HCT116 (cell line): ENCODE measurements around the gene CUEDC2. TPM values are rescaled to one million over a fixed set of nuclear protein-coding genes. Genes with fewer than 3 reads are reported as not detected.

Experiments
- ATAC-seq: fragments of 200-7000 bp; cut with Tn5 transposase; 2 replicates; pipeline ENCODE4 v1.9.1; 2020; ENCODE audit warnings: mild to moderate bottlenecking, moderate library complexity
- BruUV-seq: library from RNA; stranded (reverse); fragments of 400-500 nt; replicated peaks from 2 replicates; lab custom pipeline; 2021; lab: Mats Ljungman, UMichigan
- CTCF ChIA-PET: fragments of 300-600 bp; sonication (Branson Sonifier 250); formaldehyde crosslinking; loops from one replicate; lab custom pipeline; 2021; ENCODE audit warnings: antibody characterized with exemption; lab: Charles Lee
- POLR2A ChIA-PET: fragments of 300-600, 350-600 bp; sonication (Branson Sonifier 250); formaldehyde crosslinking; loops from one replicate; lab custom pipeline; 2021; ENCODE audit warnings: antibody characterized with exemption; lab: Charles Lee
- RAD21 ChIA-PET, 2 experiments: fragments of 300-600 bp; sonication (Branson Sonifier 250); formaldehyde crosslinking; loops; one replicate each; lab custom pipeline; 2023; ENCODE audit warnings: low total read pairs in 2 of 2; ENCODE audit not compliant: uncharacterized antibody in 2 of 2, unreplicated experiment in 2 of 2, low non-redundant PET in 1 of 2; lab: Charles Lee
- DNase-seq: peaks from one replicate; pipeline ENCODE4 v3.0.0-alpha.2; 2010; ENCODE audit warnings: low read depth, low spot score
- H2AFZ ChIP-seq: fragments of 200-600 bp; shearing (Covaris generic), sonication (generic); 2 replicates; pipeline ENCODE4 v1.6.1; 2017; ENCODE audit warnings: low read depth, mixed run types, mixed read lengths, antibody characterized with exemption, low read length; ENCODE audit not compliant: poor library complexity, severe bottlenecking
- H3K27ac ChIP-seq: 2 replicates; pipeline ENCODE4 v1.5.1; 2012; ENCODE audit warnings: low read depth, low read length
- H3K27me3 ChIP-seq: fragments of 200-600 bp; sonication (generic); 2 replicates; pipeline ENCODE4 v1.6.1; 2016; ENCODE audit warnings: mixed run types, low read length, mixed read lengths; ENCODE audit not compliant: insufficient read depth
- H3K36me3 ChIP-seq, 2 experiments: fragments of 200-500 bp in 1 of 2; fragments of 200-600 bp in 1 of 2; sonication (Bioruptor generic) in 1 of 2; sonication (generic) in 1 of 2; 2 replicates each; pipeline versions ENCODE4 v1.5.1 to v1.6.1; 2014 to 2016; ENCODE audit warnings: low read length in 2 of 2, inconsistent platforms in 1 of 2, mixed read lengths in 1 of 2, mixed run types in 1 of 2; ENCODE audit not compliant: insufficient read depth in 2 of 2, control insufficient read depth in 1 of 2
- H3K4me1 ChIP-seq, 2 experiments: fragments of 200-600 bp in 1 of 2; sonication (generic) in 1 of 2; 2 replicates each; pipeline versions ENCODE4 v1.5.1 to v1.6.1; 2012 to 2017; ENCODE audit warnings: low read length in 2 of 2, inconsistent platforms in 1 of 2, mild to moderate bottlenecking in 1 of 2, mixed read lengths in 1 of 2, mixed run types in 1 of 2, moderate library complexity in 1 of 2; ENCODE audit not compliant: insufficient read depth in 2 of 2, control insufficient read depth in 1 of 2
- H3K4me2 ChIP-seq: fragments of 200-600 bp; sonication (generic); 2 replicates; pipeline ENCODE4 v1.6.1; 2017; ENCODE audit warnings: mixed run types, low read length, mixed read lengths
- H3K4me3 ChIP-seq, 2 experiments: fragments of 200-600 bp in 1 of 2; sonication (generic) in 1 of 2; replicated peaks in 1 of 2; 2 replicates each; pipeline ENCODE4 v1.5.1; 2011 to 2016; ENCODE audit warnings: low read length in 2 of 2, control low read depth in 1 of 2, low read depth in 1 of 2, mild to moderate bottlenecking in 1 of 2, mixed read lengths in 1 of 2, mixed run types in 1 of 2
- H3K79me2 ChIP-seq: fragments of 200-600 bp; sonication (generic); 2 replicates; pipeline ENCODE4 v1.6.1; 2017; ENCODE audit warnings: mild to moderate bottlenecking, mixed run types, low read length, moderate library complexity, mixed read lengths; ENCODE audit not compliant: insufficient read depth
- H3K9ac ChIP-seq: fragments of 200-600 bp; sonication (generic); 2 replicates; pipeline ENCODE4 v1.6.1; 2016; ENCODE audit warnings: low read length, mixed read lengths
- H3K9me2 ChIP-seq: fragments of 200-600 bp; sonication (generic), shearing (Covaris generic); 2 replicates; pipeline ENCODE4 v1.6.1; 2017; ENCODE audit warnings: mixed run types, mild to moderate bottlenecking, moderate library complexity; ENCODE audit not compliant: insufficient read depth
- H3K9me3 ChIP-seq, 2 experiments: fragments of 200-500 bp in 1 of 2; fragments of 200-600 bp in 1 of 2; sonication (Bioruptor generic) in 1 of 2; sonication (generic) in 1 of 2; 2 replicates each; pipeline ENCODE4 v1.6.1; 2014 to 2017; ENCODE audit warnings: low read length in 2 of 2, mixed read lengths in 2 of 2, inconsistent platforms in 1 of 2, low read depth in 1 of 2, mild to moderate bottlenecking in 1 of 2, mixed run types in 1 of 2, moderate library complexity in 1 of 2; ENCODE audit not compliant: control insufficient read depth in 1 of 2, insufficient read depth in 1 of 2
- H4K20me1 ChIP-seq: fragments of 200-600 bp; sonication (generic), shearing (Covaris generic); 2 replicates; pipeline ENCODE4 v1.6.1; 2017; ENCODE audit warnings: mixed run types, mild to moderate bottlenecking, moderate library complexity; ENCODE audit not compliant: insufficient read depth
- ATF3 ChIP-seq: IDR thresholded peaks from 2 replicates; pipeline ENCODE4 v1.6.1; 2012
- CBX3 ChIP-seq: IDR thresholded peaks from 2 replicates; pipeline ENCODE4 v1.6.1; 2012; ENCODE audit warnings: low read depth
- CTCF ChIP-seq, 3 experiments: fragments of 200-600 bp in 1 of 3; sonication (generic) in 1 of 3; IDR thresholded peaks in 2 of 3; conservative IDR thresholded peaks in 1 of 3; 2 replicates each; pipeline ENCODE4 v1.5.1; 2012 to 2017; ENCODE audit warnings: low read depth in 2 of 3, low read length in 2 of 3, antibody characterized with exemption in 1 of 3, borderline replicate concordance in 1 of 3, control low read depth in 1 of 3, mild to moderate bottlenecking in 1 of 3, mixed read lengths in 1 of 3, mixed run types in 1 of 3, moderate library complexity in 1 of 3; ENCODE audit not compliant: insufficient read depth in 1 of 3
- EGR1 ChIP-seq: IDR thresholded peaks from 2 replicates; pipeline ENCODE4 v1.6.1; 2012; ENCODE audit warnings: low read depth
- ELF1 ChIP-seq: IDR thresholded peaks from 2 replicates; pipeline ENCODE4 v1.6.1; 2012; ENCODE audit warnings: low read depth, borderline replicate concordance
- EZH2phosphoT487 ChIP-seq: fragments of 200-600 bp; IDR thresholded peaks from 2 replicates; pipeline ENCODE4 v1.6.1; 2018; ENCODE audit warnings: antibody characterized with exemption, borderline replicate concordance
- FOSL1 ChIP-seq: IDR thresholded peaks from 2 replicates; pipeline ENCODE4 v1.6.1; 2012; ENCODE audit warnings: low read depth
- JUND ChIP-seq: IDR thresholded peaks from 2 replicates; pipeline ENCODE4 v1.6.1; 2012
- MAX ChIP-seq: IDR thresholded peaks from 2 replicates; pipeline ENCODE4 v1.6.1; 2012
- POLR2A ChIP-seq: IDR thresholded peaks from 2 replicates; pipeline ENCODE4 v1.7.0; 2011; ENCODE audit warnings: borderline replicate concordance; ENCODE audit not compliant: insufficient read depth, insufficient read length; ENCODE audit errors: extremely low read depth
- POLR2AphosphoS5 ChIP-seq: IDR thresholded peaks from 2 replicates; pipeline ENCODE4 v1.6.1; 2011; ENCODE audit warnings: mild to moderate bottlenecking, low read depth, low read length, moderate library complexity
- RAD21 ChIP-seq: IDR thresholded peaks from 2 replicates; pipeline ENCODE4 v1.6.1; 2012; ENCODE audit warnings: low read depth, mild to moderate bottlenecking
- SIN3A ChIP-seq: IDR thresholded peaks from 2 replicates; pipeline ENCODE4 v1.6.1; 2012; ENCODE audit warnings: low read depth
- YY1 ChIP-seq: IDR thresholded peaks from 2 replicates; pipeline ENCODE4 v1.6.1; 2011; ENCODE audit warnings: low read length, low read depth, moderate library complexity, mild to moderate bottlenecking; ENCODE audit not compliant: insufficient replicate concordance; ENCODE audit errors: extremely low read depth
- ZBTB33 ChIP-seq: IDR thresholded peaks from 2 replicates; pipeline ENCODE4 v1.6.1; 2011; ENCODE audit warnings: mild to moderate bottlenecking, low read length, moderate library complexity; ENCODE audit not compliant: insufficient replicate concordance; ENCODE audit errors: extremely low read depth
- ZNF274 ChIP-seq: fragments of 200-500 bp; sonication (Bioruptor generic); IDR thresholded peaks from 2 replicates; pipeline ENCODE4 v1.6.1; 2014; ENCODE audit warnings: mild to moderate bottlenecking, low read depth, low read length, inconsistent platforms
- intact Hi-C: fragments of 100-400 bp; cut with micrococcal nuclease; formaldehyde crosslinking; loops from 2 replicates; pipeline ENCODE4 v1.10.0; 2022
- total RNA-seq: library from RNA; stranded (reverse); gene quantifications from one replicate; pipeline ENCODE4 v1.2.1, GENCODE V29; 2021; ENCODE audit not compliant: unreplicated experiment

CUEDC2 gene
- total RNA-seq, 1 experiment from 2014 or later = 96.7 TPM

GRCh38 chr10:102379383-102379782 lies 53.0 kb downstream of the CUEDC2 start:
- no peak for ATAC-seq
- no peaks in the 10 kb centered on the region for H3K9me2 ChIP-seq
- CTCF ChIA-PET = interaction anchor here (0.7 to 0.8 kb wide), 2 partner anchors 147 to 204 kb away, joined by 3 to 4 read pairs; no protein-coding TSS in a partner anchor
- H3K79me2 ChIP-seq = no peaks in the 10 kb centered on the region
- H3K4me2 ChIP-seq = no peak overlapping the region
- peaks cover 41 to 42% of the 10 kb centered on the region in 2 experiments for H3K36me3 ChIP-seq
- no peaks in the 10 kb centered on the region for H4K20me1 ChIP-seq
- H3K27me3 ChIP-seq = no peaks in the 10 kb centered on the region
- no peaks in the 10 kb centered on the region for H3K4me1 ChIP-seq
- TF ChIP-seq JUND (no peak), POLR2A (no peak), CBX3 (no peak), MAX (no peak), ATF3 (no peak), YY1 (no peak), EGR1 (no peak)
- intact Hi-C loops = no loop called here
- RAD21 ChIA-PET = no interaction called here
- H3K9me3 ChIP-seq = no peaks in the 10 kb centered on the region
- POLR2A ChIA-PET = no interaction called here
- H3K4me3 ChIP-seq = no peak overlapping the region
- no peak overlapping the region for H2AFZ ChIP-seq
- H3K27ac ChIP-seq = no peak overlapping the region
- no peak overlapping the region for H3K9ac ChIP-seq
- BruUV-seq = no TSS peak
- no peak for DNase-seq

GRCh38 chr10:102376901-102377300 lies 55.5 kb downstream of the CUEDC2 start:
- no peaks in the 10 kb centered on the region for H3K4me1 ChIP-seq
- no peak overlapping the region for H3K4me2 ChIP-seq
- H3K9ac ChIP-seq = no peak overlapping the region
- no peaks in the 10 kb centered on the region for H3K27me3 ChIP-seq
- intact Hi-C loops = no loop called here
- no peaks in the 10 kb centered on the region for H4K20me1 ChIP-seq
- no peak overlapping the region for H3K27ac ChIP-seq
- BruUV-seq = no TSS peak
- no peaks in the 10 kb centered on the region for H3K9me3 ChIP-seq
- ChIA-PET POLR2A (no interaction called here), CTCF (no interaction called here), RAD21 (no interaction called here)
- no peaks in the 10 kb centered on the region for H3K79me2 ChIP-seq
- DNase-seq = no peak
- no peak overlapping the region for H3K4me3 ChIP-seq
- H3K36me3 ChIP-seq = peaks cover 44 to 52% of the 10 kb centered on the region in 2 experiments; a peak in 3 of 4 replicates
- H2AFZ ChIP-seq = no peak overlapping the region
- no peaks in the 10 kb centered on the region for H3K9me2 ChIP-seq
- no peak for ATAC-seq
- TF ChIP-seq ZNF274 = no peak
- no peak for TF ChIP-seq EZH2phosphoT487
- no peak for TF ChIP-seq RAD21
- TF ChIP-seq CTCF (IDR thresholded peaks at IDR 0.05 in 2 of 3, conservative IDR thresholded peaks at IDR 0.05 in 1 of 3; ENCODE audit: borderline replicate concordance in 1 of 3, insufficient read depth in 1 of 3, low read depth in 2 of 3, low read length in 2 of 3) = no peak
- no peak for TF ChIP-seq SIN3A
- no peak for TF ChIP-seq POLR2AphosphoS5
- no peak for TF ChIP-seq ELF1
- TF ChIP-seq ZBTB33 = no peak
- no peak for TF ChIP-seq ATF3
- no peak for TF ChIP-seq FOSL1
